Esophagus muscularis mucosa (tissue), 3 donors: ENCODE results near the gene HYPK.

Experiments used
- POLR2A ChIP-seq: fragments of 450-650 bp; IDR thresholded peaks from one replicate; pipeline ENCODE4 v1.6.1; 2017; ENCODE audit warnings: antibody characterized with exemption, moderate library complexity, mild to moderate bottlenecking, low read depth
- TF ChIP-seq, protein P1 (sequence below), 3 experiments: fragments of 200-600 bp in 2 of 3; fragments of 450-650 bp in 1 of 3; sonication (generic) in 2 of 3; IDR thresholded peaks; one replicate each; pipeline ENCODE4 v1.5.1; 2017 to 2019; ENCODE audit warnings: antibody characterized with exemption in 3 of 3, mild to moderate bottlenecking in 2 of 3, moderate library complexity in 1 of 3

DNA sequence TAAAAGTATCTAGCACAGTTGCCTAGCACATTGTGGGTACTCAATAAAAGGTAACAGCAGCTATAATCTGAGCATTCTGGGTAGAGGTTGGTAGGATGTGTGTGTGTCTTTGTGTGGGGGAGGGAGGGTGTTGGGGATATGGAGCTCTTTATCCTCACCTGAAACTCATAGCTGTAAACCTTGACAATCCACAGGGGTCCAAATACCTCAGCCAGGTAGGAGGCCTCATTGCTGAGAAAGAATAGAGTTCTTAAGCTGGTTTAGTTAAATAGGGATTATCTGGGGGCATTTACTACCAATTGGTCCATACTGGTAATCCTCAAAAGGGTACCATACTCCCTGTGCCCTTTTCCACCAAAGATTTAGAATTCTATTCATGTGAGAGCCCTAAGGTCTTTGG is 4.4 kb upstream of the HYPK start:
- TF ChIP-seq, protein P1, sequence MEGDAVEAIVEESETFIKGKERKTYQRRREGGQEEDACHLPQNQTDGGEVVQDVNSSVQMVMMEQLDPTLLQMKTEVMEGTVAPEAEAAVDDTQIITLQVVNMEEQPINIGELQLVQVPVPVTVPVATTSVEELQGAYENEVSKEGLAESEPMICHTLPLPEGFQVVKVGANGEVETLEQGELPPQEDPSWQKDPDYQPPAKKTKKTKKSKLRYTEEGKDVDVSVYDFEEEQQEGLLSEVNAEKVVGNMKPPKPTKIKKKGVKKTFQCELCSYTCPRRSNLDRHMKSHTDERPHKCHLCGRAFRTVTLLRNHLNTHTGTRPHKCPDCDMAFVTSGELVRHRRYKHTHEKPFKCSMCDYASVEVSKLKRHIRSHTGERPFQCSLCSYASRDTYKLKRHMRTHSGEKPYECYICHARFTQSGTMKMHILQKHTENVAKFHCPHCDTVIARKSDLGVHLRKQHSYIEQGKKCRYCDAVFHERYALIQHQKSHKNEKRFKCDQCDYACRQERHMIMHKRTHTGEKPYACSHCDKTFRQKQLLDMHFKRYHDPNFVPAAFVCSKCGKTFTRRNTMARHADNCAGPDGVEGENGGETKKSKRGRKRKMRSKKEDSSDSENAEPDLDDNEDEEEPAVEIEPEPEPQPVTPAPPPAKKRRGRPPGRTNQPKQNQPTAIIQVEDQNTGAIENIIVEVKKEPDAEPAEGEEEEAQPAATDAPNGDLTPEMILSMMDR (IDR thresholded peaks at IDR 0.05) = no peak
- TF ChIP-seq POLR2A = no peak
